Esophagus muscularis mucosa (tissue), 4 donors: Measurements from ENCODE around the gene RIPK1. TPM values are rescaled to one million over a fixed set of nuclear protein-coding genes. Genes with fewer than 3 reads are reported as not detected.

Source experiments
- DNase-seq: peaks from one replicate; pipeline ENCODE4 v3.0.0-alpha.2; 2017; ENCODE audit errors: extremely low spot score
- H3K27ac ChIP-seq, 4 donors: fragments of 200-600 bp; sonication (generic); replicated peaks in 1 of 4; 1 replicate in 3 of 4; 2 replicates in 1 of 4; pipeline ENCODE4 v1.5.1; 2016 to 2019; ENCODE audit warnings: mild to moderate bottlenecking in 1 of 4
- H3K27me3 ChIP-seq, 4 donors: fragments of 200-600 bp; sonication (generic); one replicate each; pipeline versions ENCODE4 v1.5.1 to v1.6.0; 2016 to 2019
- H3K36me3 ChIP-seq, 4 donors: fragments of 200-600 bp; sonication (generic); one replicate each; pipeline ENCODE4 v1.5.1; 2016 to 2019
- H3K4me1 ChIP-seq, 4 donors: fragments of 200-600 bp; sonication (generic); one replicate each; pipeline ENCODE4 v1.5.1; 2016 to 2019
- H3K4me3 ChIP-seq, 4 donors: fragments of 200-600 bp; sonication (generic); 1 replicate in 2 of 4; 2 replicates in 2 of 4; pipeline ENCODE4 v1.5.1; 2016 to 2019; ENCODE audit warnings: mild to moderate bottlenecking in 4 of 4, moderate library complexity in 1 of 4
- H3K9me3 ChIP-seq, 4 donors: fragments of 200-600 bp; sonication (generic); 1 replicate in 3 of 4; 2 replicates in 1 of 4; pipeline ENCODE4 v1.5.1; 2016 to 2019
- EP300 ChIP-seq: sonication (generic); formaldehyde crosslinking; IDR thresholded peaks from one replicate; pipeline ENCODE4 v1.6.1; 2017; ENCODE audit warnings: antibody characterized with exemption
- POLR2A ChIP-seq: fragments of 450-650 bp; IDR thresholded peaks from one replicate; pipeline ENCODE4 v1.6.1; 2017; ENCODE audit warnings: antibody characterized with exemption, moderate library complexity, mild to moderate bottlenecking, low read depth
- POLR2AphosphoS5 ChIP-seq, 2 donors: sonication (generic); formaldehyde crosslinking; IDR thresholded peaks; one replicate each; pipeline ENCODE4 v1.6.1; 2017; ENCODE audit warnings: antibody characterized with exemption in 2 of 2
- WGBS: methylation state at CpG from one replicate; pipeline ENCODE4 v1.1.5; 2018; 5-methylcytosine and 5-hydroxymethylcytosine counted together
- intact Hi-C: fragments of 100-400 bp; cut with DNase I; formaldehyde crosslinking; loops from one replicate; pipeline ENCODE4 v1.15.1; 2023
- total RNA-seq, 4 donors: library from RNA; depleted of rRNA; stranded (reverse); fragments of >200 nt; gene quantifications; one replicate each; pipeline versions ENCODE4 v1.1.0 to v1.2.1, GENCODE V29; 2016
- TF ChIP-seq, protein P1 (sequence below), 3 experiments: fragments of 200-600 bp in 2 of 3; fragments of 450-650 bp in 1 of 3; sonication (generic) in 2 of 3; IDR thresholded peaks; one replicate each; pipeline ENCODE4 v1.5.1; 2017 to 2019; ENCODE audit warnings: antibody characterized with exemption in 3 of 3, mild to moderate bottlenecking in 2 of 3, moderate library complexity in 1 of 3

RIPK1 gene
- total RNA-seq, 4 donors from 2014 or later: 23.3 to 34.3 (median 26.4) TPM

DNA sequence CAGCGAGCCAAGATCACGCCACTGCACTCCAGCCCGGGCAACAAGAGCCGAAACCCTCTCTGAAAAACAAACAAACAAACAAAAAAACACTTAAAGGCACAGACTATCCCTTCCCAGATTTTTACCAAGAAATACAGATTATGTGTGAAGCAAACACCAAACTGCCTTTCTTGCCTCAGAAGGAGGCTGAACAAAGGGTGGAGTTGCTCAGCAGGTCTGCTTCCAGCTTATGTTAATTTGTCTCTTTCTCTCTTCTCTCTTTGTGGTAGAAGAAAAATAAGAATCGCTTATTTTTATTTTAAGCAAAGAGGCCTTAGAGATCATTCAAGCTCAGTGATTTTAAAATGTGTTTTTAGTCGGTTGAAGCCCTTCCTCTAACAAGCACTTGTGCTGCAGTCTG is 74.9 kb downstream of the RIPK1 start:
- Histone ChIP-seq H3K4me1 (peaks cover 4 to 11% (median 7%) of the 10 kb centered on the region in 4 donors), H3K9me3 (no peaks in the 10 kb centered on the region), H3K4me3 (no peak overlapping the region), H3K27me3 (no peaks in the 10 kb centered on the region), H3K36me3 (peaks cover 5 to 70% (median 56%) of the 10 kb centered on the region in 4 donors), H3K27ac (no peak overlapping the region)
- TF ChIP-seq, protein P1, sequence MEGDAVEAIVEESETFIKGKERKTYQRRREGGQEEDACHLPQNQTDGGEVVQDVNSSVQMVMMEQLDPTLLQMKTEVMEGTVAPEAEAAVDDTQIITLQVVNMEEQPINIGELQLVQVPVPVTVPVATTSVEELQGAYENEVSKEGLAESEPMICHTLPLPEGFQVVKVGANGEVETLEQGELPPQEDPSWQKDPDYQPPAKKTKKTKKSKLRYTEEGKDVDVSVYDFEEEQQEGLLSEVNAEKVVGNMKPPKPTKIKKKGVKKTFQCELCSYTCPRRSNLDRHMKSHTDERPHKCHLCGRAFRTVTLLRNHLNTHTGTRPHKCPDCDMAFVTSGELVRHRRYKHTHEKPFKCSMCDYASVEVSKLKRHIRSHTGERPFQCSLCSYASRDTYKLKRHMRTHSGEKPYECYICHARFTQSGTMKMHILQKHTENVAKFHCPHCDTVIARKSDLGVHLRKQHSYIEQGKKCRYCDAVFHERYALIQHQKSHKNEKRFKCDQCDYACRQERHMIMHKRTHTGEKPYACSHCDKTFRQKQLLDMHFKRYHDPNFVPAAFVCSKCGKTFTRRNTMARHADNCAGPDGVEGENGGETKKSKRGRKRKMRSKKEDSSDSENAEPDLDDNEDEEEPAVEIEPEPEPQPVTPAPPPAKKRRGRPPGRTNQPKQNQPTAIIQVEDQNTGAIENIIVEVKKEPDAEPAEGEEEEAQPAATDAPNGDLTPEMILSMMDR (IDR thresholded peaks at IDR 0.05): no peak
- no peak for TF ChIP-seq EP300
- no peak for TF ChIP-seq POLR2AphosphoS5 (IDR thresholded peaks at IDR 0.05)
- TF ChIP-seq POLR2A: no peak
- WGBS: 81% methylated on average over 6 of the region's 6 CpGs
- intact Hi-C loops: no loop called here
- no peak for DNase-seq

DNA sequence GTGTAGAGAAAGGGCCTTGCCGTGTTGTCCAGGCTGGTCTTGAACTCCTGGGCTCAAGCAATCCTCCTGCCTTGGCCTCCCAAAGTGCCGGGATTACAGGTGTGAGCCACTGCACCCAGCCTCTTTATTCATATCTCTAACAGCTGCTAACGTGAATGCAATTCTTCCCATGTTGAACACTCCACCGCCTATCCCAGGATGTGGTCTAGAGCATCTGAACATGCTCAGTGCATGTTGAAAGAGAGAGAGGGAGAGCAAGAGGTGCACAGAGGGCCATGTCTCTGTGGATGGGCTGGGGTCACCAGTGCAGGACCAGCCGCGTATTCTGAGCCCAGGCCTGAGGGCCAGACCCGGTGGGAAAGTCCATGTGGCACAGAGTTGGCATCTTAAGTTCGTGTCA is 76.3 kb downstream of the RIPK1 start:
- Histone ChIP-seq H3K36me3 (peaks cover 5 to 74% (median 58%) of the 10 kb centered on the region in 4 donors), H3K9me3 (no peaks in the 10 kb centered on the region), H3K4me3 (no peak overlapping the region), H3K4me1 (peaks cover 0 to 4% (median 2%) of the 10 kb centered on the region in 4 donors), H3K27me3 (no peaks in the 10 kb centered on the region), H3K27ac (no peak overlapping the region)
- DNase-seq: no peak
- no peak for TF ChIP-seq POLR2AphosphoS5 (IDR thresholded peaks at IDR 0.05)
- TF ChIP-seq EP300: no peak
- TF ChIP-seq, protein P1 (IDR thresholded peaks at IDR 0.05): no peak
- TF ChIP-seq POLR2A: no peak
- intact Hi-C loops: no loop called here
- WGBS: 80% methylated on average over 8 of the region's 8 CpGs

DNA sequence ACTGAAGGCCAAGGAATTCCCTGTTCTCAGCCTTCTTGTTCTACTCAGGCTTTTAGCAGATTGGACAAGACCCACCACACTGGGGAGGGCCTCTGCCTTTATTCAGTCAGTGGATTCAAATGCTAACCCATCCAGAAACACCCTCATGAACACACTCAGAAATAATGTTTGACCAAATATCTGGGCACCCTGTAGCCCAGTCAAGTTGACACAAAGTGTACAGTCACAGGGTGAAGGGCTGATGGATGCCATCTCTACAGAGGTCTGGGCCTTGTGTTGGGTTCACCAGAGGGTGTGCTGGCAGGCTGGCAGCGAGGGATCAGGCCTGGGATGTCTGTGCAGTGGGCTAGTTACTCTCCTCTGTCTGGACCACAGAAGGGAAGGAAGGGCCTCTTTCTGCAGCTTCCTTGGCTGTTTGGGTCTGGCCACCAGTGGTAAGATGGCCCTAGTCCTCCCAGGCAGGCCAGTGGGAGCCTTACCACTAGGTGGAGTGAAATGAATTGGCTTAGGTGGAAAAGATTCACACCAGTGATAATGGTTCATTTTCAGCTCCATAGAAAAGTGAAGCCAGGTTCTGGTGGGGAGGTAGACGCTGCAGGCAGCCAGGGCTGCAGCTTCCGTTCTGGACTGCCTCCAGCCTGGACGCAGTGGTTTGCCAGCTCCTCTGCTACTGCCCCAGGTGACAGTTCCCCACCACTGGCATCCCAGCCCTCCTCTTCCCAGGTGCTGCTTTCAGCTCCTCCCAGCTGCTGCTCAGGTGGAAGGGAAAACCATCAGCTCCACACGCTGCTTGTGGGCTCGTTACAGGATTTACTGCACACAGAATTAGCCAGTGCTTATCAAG is 79.8 kb downstream of the RIPK1 start:
- Histone ChIP-seq H3K9me3 (no peaks in the 10 kb centered on the region), H3K4me3 (no peak overlapping the region), H3K27me3 (no peaks in the 10 kb centered on the region), H3K4me1 (no peaks in the 10 kb centered on the region), H3K36me3 (peaks cover 16 to 60% (median 39%) of the 10 kb centered on the region in 4 donors), H3K27ac (no peak overlapping the region)
- 94% methylated on average over 5 of the region's 6 CpGs for whole genome bisulfite sequencing
- DNase-seq: no peak
- no peak for TF ChIP-seq POLR2AphosphoS5 (IDR thresholded peaks at IDR 0.05)
- TF ChIP-seq, protein P1 (IDR thresholded peaks at IDR 0.05): no peak
- no peak for TF ChIP-seq POLR2A
- TF ChIP-seq EP300: no peak
- intact Hi-C loops: no loop called here

DNA sequence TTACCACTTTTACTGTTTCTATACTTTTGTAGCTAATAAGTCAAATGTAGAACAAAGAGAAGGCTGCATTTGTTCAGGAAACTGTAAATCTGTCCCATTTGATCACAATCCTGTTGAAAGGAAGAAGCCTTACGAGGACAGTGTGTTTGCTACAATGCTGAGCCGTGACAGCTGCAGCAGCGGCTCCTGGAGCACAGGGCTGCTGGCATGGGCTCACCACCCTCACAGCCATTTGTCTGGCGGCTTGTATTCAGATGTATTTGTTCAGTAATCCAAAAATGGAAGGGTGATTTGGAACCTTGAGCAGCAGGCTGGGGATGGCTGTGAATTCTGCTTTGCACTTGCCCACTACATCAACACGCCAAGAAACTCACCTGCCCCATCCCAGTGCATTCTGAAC is 83.4 kb downstream of the RIPK1 start:
- no peak overlapping the region for H3K27ac ChIP-seq
- no peak for DNase-seq
- TF ChIP-seq EP300 (no peak), POLR2A (no peak), POLR2AphosphoS5 (IDR thresholded peaks at IDR 0.05) (no peak)
- TF ChIP-seq, protein P1 (IDR thresholded peaks at IDR 0.05): no peak
- no peaks in the 10 kb centered on the region for H3K9me3 ChIP-seq
- no peak overlapping the region for H3K4me3 ChIP-seq
- 66% methylated on average over 5 of the region's 5 CpGs for WGBS
- H3K4me1 ChIP-seq: peaks cover 0 to 17% (median 15%) of the 10 kb centered on the region in 4 donors
- intact Hi-C loops: no loop called here
- peaks cover 18 to 62% (median 39%) of the 10 kb centered on the region in 4 donors for H3K36me3 ChIP-seq
- no peaks in the 10 kb centered on the region for H3K27me3 ChIP-seq
